Measurements from ENCODE around the gene PTPRH.

The PTPRH gene

GRCh38 chr19:55193481-55193880 is 15.8 kb downstream of the PTPRH start:
- DNase-seq: no peak
- TF ChIP-seq CTCF (IDR thresholded peaks at IDR 0.05; ENCODE audit: low read depth, low read length, missing control alignments): no peak

GRCh38 chr19:55189403-55189835 is 19.9 kb downstream of the PTPRH start:
- H3K4me3 ChIP-seq (ENCODE audit: low read depth, low read length): no peak overlapping the region
- in situ Hi-C loops (cut with HindIII; ENCODE audit: low pct_ligation_motif_present, low sequenced_read_pairs): no loop called here
- DNase-seq: peak; percentile 96
- no peaks in the 10 kb centered on the region for H3K36me3 ChIP-seq (replicated peaks)
- H3K27ac ChIP-seq: peak overlapping the region; percentile 77
- no peaks in the 10 kb centered on the region for H3K27me3 ChIP-seq (replicated peaks)
- no peak for TF ChIP-seq CTCF (IDR thresholded peaks at IDR 0.05; ENCODE audit: low read depth, low read length, missing control alignments)

More at GRCh38 chr19:55193481-55193880, 15.8 kb downstream of the PTPRH start:
- no peak overlapping the region for H3K4me3 ChIP-seq (ENCODE audit: low read depth, low read length)
- H3K27ac ChIP-seq: no peak overlapping the region
- H3K36me3 ChIP-seq (replicated peaks): no peaks in the 10 kb centered on the region
- H3K27me3 ChIP-seq (replicated peaks): no peaks in the 10 kb centered on the region
- in situ Hi-C loops (cut with HindIII; ENCODE audit: low pct_ligation_motif_present, low sequenced_read_pairs): no loop called here

- in situ Hi-C loops (cut with HindIII; ENCODE audit: low pct_ligation_motif_present, low sequenced_read_pairs): no loop called here
- Histone ChIP-seq H3K4me3 (ENCODE audit: low read depth, low read length) (no peak overlapping the region), H3K27me3 (replicated peaks) (no peaks in the 10 kb centered on the region), H3K36me3 (replicated peaks) (no peaks in the 10 kb centered on the region), H3K27ac (peak overlapping the region; percentile 77)
- TF ChIP-seq CTCF (IDR thresholded peaks at IDR 0.05; ENCODE audit: low read depth, low read length, missing control alignments): no peak
- no peak for DNase-seq
Observed at GRCh38 chr19:55188625-55189024, 20.7 kb downstream of the PTPRH start.

GRCh38 chr19:55186080-55186479 is 23.2 kb downstream of the PTPRH start:
- H3K36me3 ChIP-seq (replicated peaks): no peaks in the 10 kb centered on the region
- in situ Hi-C loops (cut with HindIII; ENCODE audit: low pct_ligation_motif_present, low sequenced_read_pairs): no loop called here
- no peak overlapping the region for H3K27ac ChIP-seq
- no peak overlapping the region for H3K4me3 ChIP-seq (ENCODE audit: low read depth, low read length)
- TF ChIP-seq CTCF (IDR thresholded peaks at IDR 0.05; ENCODE audit: low read depth, low read length, missing control alignments): no peak
- H3K27me3 ChIP-seq (replicated peaks): no peaks in the 10 kb centered on the region
- DNase-seq: no peak

GRCh38 chr19:55181740-55182139 is 27.6 kb downstream of the PTPRH start:
- no peak overlapping the region for H3K27ac ChIP-seq
- in situ Hi-C loops (cut with HindIII; ENCODE audit: low pct_ligation_motif_present, low sequenced_read_pairs): no loop called here
- TF ChIP-seq CTCF (IDR thresholded peaks at IDR 0.05; ENCODE audit: low read depth, low read length, missing control alignments): no peak
- peaks cover 5% of the 10 kb centered on the region for H3K27me3 ChIP-seq (replicated peaks)
- H3K36me3 ChIP-seq (replicated peaks): no peaks in the 10 kb centered on the region
- no peak for DNase-seq
- H3K4me3 ChIP-seq (ENCODE audit: low read depth, low read length): no peak overlapping the region

All from brain microvascular endothelial cell (primary cell).